Measurements from ENCODE around the gene SIGLEC9.

SIGLEC9 gene

DNA sequence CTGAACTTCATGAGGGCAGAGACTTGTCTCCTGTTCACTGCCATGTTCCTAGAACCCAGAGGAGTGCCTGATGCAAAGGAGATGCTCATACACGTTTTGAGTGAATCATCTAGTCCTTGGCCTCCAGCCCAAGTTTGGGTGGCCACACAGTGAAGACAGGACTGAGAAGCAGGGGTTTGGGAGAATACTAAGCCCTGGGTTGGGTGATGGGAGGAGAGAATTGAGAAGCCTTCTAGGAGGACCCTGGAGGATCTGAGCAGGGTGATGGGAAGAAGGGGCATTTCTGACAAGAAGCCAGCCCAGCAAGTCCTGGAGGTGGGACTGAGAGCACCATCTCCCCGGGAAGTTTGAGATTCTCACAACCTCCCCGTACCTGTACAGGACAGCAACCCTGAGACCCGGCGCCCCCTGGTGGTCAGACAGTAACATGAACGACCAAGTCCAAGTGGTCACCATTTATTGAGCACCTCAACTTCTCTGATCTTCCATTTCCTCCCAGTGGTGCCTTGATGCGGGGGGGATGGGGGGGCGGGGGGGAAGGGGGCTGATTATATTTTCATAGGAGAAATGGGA lies 27.5 kb upstream of the SIGLEC9 start:
- H3K4me3 ChIP-seq (ENCODE audit: low read depth, low read length) = no peak overlapping the region

DNA sequence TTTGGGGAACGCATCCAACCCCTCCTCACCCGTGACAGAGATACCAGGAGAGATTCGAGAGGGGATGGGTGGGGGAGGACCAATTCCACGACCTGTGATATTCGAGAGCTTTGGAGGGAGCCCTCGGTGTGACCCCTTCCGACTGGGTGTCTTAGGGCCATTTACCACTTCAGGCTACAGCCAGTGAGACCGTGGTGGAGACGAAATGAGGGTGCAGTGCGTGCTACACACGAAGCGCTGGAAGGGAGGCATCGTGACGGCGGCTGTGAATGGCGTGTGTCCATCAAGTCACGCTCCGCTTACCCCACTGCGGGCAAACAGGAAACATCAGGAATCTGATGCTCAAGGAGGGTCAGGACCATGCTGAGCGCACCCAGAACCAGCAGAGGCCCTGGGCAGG lies 26.9 kb upstream of the SIGLEC9 start:
- H3K4me3 ChIP-seq (ENCODE audit: low read depth, low read length) = no peak overlapping the region
- TF ChIP-seq, protein P1, sequence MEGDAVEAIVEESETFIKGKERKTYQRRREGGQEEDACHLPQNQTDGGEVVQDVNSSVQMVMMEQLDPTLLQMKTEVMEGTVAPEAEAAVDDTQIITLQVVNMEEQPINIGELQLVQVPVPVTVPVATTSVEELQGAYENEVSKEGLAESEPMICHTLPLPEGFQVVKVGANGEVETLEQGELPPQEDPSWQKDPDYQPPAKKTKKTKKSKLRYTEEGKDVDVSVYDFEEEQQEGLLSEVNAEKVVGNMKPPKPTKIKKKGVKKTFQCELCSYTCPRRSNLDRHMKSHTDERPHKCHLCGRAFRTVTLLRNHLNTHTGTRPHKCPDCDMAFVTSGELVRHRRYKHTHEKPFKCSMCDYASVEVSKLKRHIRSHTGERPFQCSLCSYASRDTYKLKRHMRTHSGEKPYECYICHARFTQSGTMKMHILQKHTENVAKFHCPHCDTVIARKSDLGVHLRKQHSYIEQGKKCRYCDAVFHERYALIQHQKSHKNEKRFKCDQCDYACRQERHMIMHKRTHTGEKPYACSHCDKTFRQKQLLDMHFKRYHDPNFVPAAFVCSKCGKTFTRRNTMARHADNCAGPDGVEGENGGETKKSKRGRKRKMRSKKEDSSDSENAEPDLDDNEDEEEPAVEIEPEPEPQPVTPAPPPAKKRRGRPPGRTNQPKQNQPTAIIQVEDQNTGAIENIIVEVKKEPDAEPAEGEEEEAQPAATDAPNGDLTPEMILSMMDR (IDR thresholded peaks at IDR 0.05; ENCODE audit: low read depth, low read length) = no peak

More for the DNA sequence above, 27.5 kb upstream of the SIGLEC9 start:
- TF ChIP-seq, protein P1 (IDR thresholded peaks at IDR 0.05; ENCODE audit: low read depth, low read length) = peak; percentile 62

GRCh38 chr19:51098365-51099046 lies 26.2 kb upstream of the SIGLEC9 start:
- H3K4me3 ChIP-seq (ENCODE audit: low read depth, low read length) = no peak overlapping the region
- TF ChIP-seq, protein P1 (IDR thresholded peaks at IDR 0.05; ENCODE audit: low read depth, low read length) = no peak

GRCh38 chr19:51099047-51099382 lies 25.7 kb upstream of the SIGLEC9 start:
- H3K4me3 ChIP-seq (ENCODE audit: low read depth, low read length) = no peak overlapping the region
- TF ChIP-seq, protein P1 (IDR thresholded peaks at IDR 0.05; ENCODE audit: low read depth, low read length) = no peak

DNA sequence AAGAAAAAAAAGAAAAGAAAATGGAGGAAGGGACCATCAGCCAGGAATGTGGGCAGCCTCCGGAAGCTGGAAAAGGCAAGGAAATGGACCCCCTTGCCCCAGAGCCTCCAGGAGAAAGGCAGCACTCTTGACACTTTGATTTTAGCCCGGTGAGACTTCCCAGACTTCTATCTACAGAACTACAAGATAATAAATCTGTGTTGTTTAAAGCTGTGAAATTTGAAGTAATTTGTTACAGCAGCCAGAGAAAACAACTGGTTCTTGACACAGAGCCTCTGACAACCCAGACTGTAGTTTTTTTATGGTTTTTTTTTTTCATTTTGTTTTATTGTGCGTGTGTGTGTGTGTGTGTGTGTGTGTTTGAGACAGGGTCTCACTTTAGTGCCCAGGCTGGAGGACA lies 24.1 kb upstream of the SIGLEC9 start:
- TF ChIP-seq, protein P1 (IDR thresholded peaks at IDR 0.05; ENCODE audit: low read depth, low read length) = no peak

DNA sequence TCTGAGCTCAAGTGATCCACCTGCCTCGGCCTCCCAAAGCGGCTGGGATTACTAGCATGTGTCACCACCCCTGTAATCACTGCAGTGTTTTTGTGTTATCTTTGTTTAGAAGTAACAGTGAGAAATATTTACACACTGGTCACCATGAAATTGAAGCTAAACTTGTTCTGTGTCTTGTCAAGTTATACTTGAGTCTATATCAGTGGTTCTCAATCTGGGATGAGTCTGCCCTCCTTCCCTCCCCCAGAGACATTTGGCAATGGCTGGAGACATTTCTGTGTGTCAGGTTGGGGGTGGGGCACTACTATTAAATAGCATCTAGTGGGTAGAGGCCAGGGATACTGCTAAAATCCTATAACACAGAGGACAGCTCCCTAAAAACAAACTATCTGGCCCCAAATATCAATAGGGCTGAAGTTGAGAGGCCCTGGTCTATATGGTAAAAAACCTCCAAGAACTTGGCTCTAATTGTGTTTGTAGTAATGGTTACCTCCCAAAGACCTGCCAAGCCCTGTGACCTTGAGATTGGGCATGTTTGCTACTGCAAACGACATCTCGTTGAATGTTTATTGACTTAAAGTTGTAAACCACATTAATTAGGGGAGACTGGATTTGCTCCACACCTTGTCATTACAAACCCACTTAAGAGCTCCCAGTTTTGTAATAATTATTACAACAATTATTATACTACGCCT lies 23.4 kb upstream of the SIGLEC9 start:
- H3K4me3 ChIP-seq (ENCODE audit: low read depth, low read length) = no peak overlapping the region
- TF ChIP-seq, protein P1 (IDR thresholded peaks at IDR 0.05; ENCODE audit: low read depth, low read length) = no peak

More for the DNA sequence above, 24.1 kb upstream of the SIGLEC9 start:
- H3K4me3 ChIP-seq (ENCODE audit: low read depth, low read length) = no peak overlapping the region

- TF ChIP-seq, protein P1 (IDR thresholded peaks at IDR 0.05; ENCODE audit: low read depth, low read length) = no peak
- H3K4me3 ChIP-seq (ENCODE audit: low read depth, low read length) = no peak overlapping the region
Measured at GRCh38 chr19:51102991-51103390, 21.7 kb upstream of the SIGLEC9 start.
